Measurements from ENCODE around the gene CDK5RAP3. TPM values are rescaled to one million over a fixed set of nuclear protein-coding genes. Genes with fewer than 3 reads are reported as not detected.

Gene CDK5RAP3
- polyA plus RNA-seq, 1 of the 3 experiments (the other 2 are of a cell fraction), result 208 TPM

DNA sequence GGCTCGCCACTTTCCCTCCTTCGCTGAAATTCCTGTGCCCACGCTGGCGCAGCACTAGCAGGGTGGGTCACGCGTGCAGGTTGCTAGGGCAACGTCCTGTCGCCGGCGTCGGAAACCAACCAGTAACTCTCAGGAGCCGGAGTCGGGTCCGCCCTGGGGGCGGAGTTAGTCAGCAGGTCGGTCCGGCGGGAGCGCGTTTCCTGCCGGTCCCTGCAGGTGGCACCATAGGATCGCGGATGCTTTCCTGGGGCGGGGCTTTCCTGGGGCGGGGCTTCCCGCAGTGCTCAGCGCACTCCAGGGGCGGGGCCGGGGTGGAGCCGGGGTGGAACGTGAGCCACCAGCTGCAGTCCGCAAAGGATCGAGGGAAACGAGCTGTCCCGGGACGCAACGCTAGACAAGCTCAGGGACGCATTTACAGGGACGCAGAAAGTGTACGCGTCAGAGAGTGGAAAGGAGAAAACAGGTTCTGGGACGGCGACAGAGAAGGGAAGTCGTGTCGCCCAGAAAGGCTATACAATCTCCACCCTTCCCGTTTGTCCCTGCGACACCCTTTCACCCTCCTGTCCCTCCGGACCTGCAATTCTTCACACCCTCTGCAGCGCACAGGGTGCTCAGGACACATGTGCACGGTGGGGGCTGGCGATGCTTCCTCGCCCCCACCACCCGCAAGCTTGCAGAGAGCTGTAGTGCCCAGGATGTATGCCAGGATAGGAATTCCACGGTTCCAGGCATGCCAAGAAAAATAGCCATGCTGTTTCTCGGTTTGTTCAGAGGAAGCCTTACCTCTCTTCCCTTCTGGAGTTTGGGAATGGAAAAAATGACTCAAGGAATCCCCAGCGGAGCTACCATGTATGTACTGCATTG lies 54.4 kb downstream of the CDK5RAP3 start (continued):
- TF ChIP-seq SMC3 (IDR thresholded peaks at IDR 0.05; ENCODE audit: low read depth, low read length) (peak; percentile 88), MXI1 (IDR thresholded peaks at IDR 0.05; ENCODE audit: low read depth, low read length) (peak; percentile 100)
- TF ChIP-seq, protein P1, sequence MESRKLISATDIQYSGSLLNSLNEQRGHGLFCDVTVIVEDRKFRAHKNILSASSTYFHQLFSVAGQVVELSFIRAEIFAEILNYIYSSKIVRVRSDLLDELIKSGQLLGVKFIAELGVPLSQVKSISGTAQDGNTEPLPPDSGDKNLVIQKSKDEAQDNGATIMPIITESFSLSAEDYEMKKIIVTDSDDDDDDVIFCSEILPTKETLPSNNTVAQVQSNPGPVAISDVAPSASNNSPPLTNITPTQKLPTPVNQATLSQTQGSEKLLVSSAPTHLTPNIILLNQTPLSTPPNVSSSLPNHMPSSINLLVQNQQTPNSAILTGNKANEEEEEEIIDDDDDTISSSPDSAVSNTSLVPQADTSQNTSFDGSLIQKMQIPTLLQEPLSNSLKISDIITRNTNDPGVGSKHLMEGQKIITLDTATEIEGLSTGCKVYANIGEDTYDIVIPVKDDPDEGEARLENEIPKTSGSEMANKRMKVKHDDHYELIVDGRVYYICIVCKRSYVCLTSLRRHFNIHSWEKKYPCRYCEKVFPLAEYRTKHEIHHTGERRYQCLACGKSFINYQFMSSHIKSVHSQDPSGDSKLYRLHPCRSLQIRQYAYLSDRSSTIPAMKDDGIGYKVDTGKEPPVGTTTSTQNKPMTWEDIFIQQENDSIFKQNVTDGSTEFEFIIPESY (IDR thresholded peaks at IDR 0.05; ENCODE audit: borderline replicate concordance, low read depth), result no peak
- TF ChIP-seq, protein P2, sequence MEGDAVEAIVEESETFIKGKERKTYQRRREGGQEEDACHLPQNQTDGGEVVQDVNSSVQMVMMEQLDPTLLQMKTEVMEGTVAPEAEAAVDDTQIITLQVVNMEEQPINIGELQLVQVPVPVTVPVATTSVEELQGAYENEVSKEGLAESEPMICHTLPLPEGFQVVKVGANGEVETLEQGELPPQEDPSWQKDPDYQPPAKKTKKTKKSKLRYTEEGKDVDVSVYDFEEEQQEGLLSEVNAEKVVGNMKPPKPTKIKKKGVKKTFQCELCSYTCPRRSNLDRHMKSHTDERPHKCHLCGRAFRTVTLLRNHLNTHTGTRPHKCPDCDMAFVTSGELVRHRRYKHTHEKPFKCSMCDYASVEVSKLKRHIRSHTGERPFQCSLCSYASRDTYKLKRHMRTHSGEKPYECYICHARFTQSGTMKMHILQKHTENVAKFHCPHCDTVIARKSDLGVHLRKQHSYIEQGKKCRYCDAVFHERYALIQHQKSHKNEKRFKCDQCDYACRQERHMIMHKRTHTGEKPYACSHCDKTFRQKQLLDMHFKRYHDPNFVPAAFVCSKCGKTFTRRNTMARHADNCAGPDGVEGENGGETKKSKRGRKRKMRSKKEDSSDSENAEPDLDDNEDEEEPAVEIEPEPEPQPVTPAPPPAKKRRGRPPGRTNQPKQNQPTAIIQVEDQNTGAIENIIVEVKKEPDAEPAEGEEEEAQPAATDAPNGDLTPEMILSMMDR (IDR thresholded peaks at IDR 0.05), result peak; percentile 90
- TF ChIP-seq, protein P3, sequence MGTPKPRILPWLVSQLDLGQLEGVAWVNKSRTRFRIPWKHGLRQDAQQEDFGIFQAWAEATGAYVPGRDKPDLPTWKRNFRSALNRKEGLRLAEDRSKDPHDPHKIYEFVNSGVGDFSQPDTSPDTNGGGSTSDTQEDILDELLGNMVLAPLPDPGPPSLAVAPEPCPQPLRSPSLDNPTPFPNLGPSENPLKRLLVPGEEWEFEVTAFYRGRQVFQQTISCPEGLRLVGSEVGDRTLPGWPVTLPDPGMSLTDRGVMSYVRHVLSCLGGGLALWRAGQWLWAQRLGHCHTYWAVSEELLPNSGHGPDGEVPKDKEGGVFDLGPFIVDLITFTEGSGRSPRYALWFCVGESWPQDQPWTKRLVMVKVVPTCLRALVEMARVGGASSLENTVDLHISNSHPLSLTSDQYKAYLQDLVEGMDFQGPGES (IDR thresholded peaks at IDR 0.05; ENCODE audit: low read depth, low read length), result no peak

DNA sequence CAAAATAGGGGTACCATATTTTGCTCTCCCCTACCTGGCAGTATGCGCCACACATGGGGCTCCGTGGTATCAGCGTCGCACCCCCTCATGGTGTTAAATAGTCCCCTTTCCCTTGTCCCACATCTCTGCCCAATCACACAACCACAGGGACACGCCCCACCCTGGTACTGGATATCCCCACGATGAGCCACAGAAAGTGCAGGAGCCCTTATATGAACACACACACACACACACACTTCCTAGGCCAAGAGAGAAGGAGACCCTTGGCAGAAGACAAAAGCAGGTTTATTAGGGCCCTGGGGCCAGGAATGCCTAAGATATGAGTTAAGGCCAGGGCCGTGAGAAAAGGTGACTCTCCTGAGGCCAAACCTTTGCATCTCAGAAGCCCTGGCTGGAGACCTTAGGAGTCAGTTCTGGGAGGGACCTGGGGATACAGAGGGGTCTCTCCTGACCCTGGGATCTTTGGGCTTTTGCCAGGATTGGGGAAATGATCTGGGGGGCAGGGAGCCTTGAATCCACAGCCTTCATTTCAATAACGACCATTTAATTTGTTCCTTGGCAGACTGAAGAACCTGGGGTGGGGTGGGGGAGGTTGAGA lies 55.1 kb downstream of the CDK5RAP3 start:
- Histone ChIP-seq H3K4me1 (ENCODE audit: control insufficient read depth in 1 of 2, insufficient read depth in 2 of 2, low read depth in 1 of 2, low read length in 1 of 2) (peaks cover 25 to 33% of the 10 kb centered on the region in 2 experiments; a peak in 3 of 4 replicates), H3K4me3 (ENCODE audit: low read depth in 2 of 2, low read length in 1 of 2) (peak overlapping the region; percentile 50 to 78; a peak in 3 of 4 replicates), H3F3A (replicated peaks; ENCODE audit: insufficient read depth) (peaks cover 43% of the 10 kb centered on the region), H2AFZ (ENCODE audit: low read depth) (peak overlapping the region; percentile 90), H3K9me3 (no peaks in the 10 kb centered on the region), H3K27me3 (ENCODE audit: insufficient read depth) (no peaks in the 10 kb centered on the region), H3K36me3 (replicated peaks in 1 of 2; ENCODE audit: control insufficient read depth in 1 of 2, insufficient read depth in 2 of 2, low read length in 1 of 2) (no peaks in the 10 kb centered on the region), H3K9ac (peak overlapping the region; percentile 18; the same call in 1 of the 2 replicates), H4K20me1 (ENCODE audit: insufficient read depth) (no peaks in the 10 kb centered on the region), H3K9me2 (no peaks in the 10 kb centered on the region), H3K4me2 (peak overlapping the region; percentile 100), H3K79me2 (ENCODE audit: insufficient read depth) (no peaks in the 10 kb centered on the region), H3K27ac (ENCODE audit: low read depth in 2 of 2, low read length in 1 of 2) (peak overlapping the region in 1 of 2 experiments; percentile 15; a peak in 1 of 4 replicates)
- 45% methylated on average over 8 of the region's 8 CpGs for WGBS (ENCODE audit: low lambda C conversion rate)
- no peak for DNase-seq
- ChIA-PET CTCF (interaction anchor here (0.6 to 31.3 kb wide), 52 partner anchors 7 to 853 kb away, joined by 3 to 1200 read pairs (median 5); partner anchors contain the start of genes CBX1, CDK5RAP3, COPZ2 and NFE2L1), POLR2A (interaction anchor here (0.8 to 3.0 kb wide), 13 partner anchors 11 to 105 kb away, joined by 3 to 27 read pairs (median 4); partner anchors contain the start of genes CBX1, COPZ2 and NFE2L1)
- no peak for TF ChIP-seq GATA2 (CRISPR knock-in tag; IDR thresholded peaks at IDR 0.05)
- no peak for TF ChIP-seq CHD2 (IDR thresholded peaks at IDR 0.05; ENCODE audit: low read length, partially characterized antibody)
- TF ChIP-seq SIN3A (IDR thresholded peaks at IDR 0.05; ENCODE audit: borderline replicate concordance, low read depth, low read length), result no peak
- TF ChIP-seq MXI1 (IDR thresholded peaks at IDR 0.05; ENCODE audit: low read depth, low read length), result no peak
- TF ChIP-seq, protein P4, sequence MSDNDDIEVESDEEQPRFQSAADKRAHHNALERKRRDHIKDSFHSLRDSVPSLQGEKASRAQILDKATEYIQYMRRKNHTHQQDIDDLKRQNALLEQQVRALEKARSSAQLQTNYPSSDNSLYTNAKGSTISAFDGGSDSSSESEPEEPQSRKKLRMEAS (IDR thresholded peaks at IDR 0.05; ENCODE audit: low read depth), result no peak
- TF ChIP-seq, protein P5, sequence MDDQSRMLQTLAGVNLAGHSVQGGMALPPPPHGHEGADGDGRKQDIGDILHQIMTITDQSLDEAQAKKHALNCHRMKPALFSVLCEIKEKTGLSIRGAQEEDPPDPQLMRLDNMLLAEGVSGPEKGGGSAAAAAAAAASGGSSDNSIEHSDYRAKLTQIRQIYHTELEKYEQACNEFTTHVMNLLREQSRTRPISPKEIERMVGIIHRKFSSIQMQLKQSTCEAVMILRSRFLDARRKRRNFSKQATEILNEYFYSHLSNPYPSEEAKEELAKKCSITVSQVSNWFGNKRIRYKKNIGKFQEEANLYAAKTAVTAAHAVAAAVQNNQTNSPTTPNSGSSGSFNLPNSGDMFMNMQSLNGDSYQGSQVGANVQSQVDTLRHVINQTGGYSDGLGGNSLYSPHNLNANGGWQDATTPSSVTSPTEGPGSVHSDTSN (IDR thresholded peaks at IDR 0.05), result no peak
- no peak for TF ChIP-seq RCOR1 (IDR thresholded peaks at IDR 0.05; ENCODE audit: low read length)
- TF ChIP-seq FOXJ3 (CRISPR knock-in tag; IDR thresholded peaks at IDR 0.05), result no peak
- no peak for TF ChIP-seq RXRA (IDR thresholded peaks at IDR 0.05; ENCODE audit: borderline replicate concordance, low read depth)
- TF ChIP-seq JUND (IDR thresholded peaks at IDR 0.05), result no peak
- TF ChIP-seq FOSL2 (IDR thresholded peaks at IDR 0.05; ENCODE audit: borderline replicate concordance, low read depth), result no peak
- TF ChIP-seq SMC3 (IDR thresholded peaks at IDR 0.05; ENCODE audit: low read depth, low read length), result no peak
- no peak for TF ChIP-seq NRF1 (IDR thresholded peaks at IDR 0.05; ENCODE audit: low read depth, low read length)
- TF ChIP-seq YY1 (IDR thresholded peaks at IDR 0.05; ENCODE audit: low read depth), result no peak
- no peak for TF ChIP-seq ELF1 (IDR thresholded peaks at IDR 0.05)

Data from SK-N-SH (cell line).